ENCODE data around the gene BCAS3.

GRCh38 chr17:60659156-60659555 lies 18.5 kb upstream of the BCAS3 start:
- TF ChIP-seq CTCF (conservative IDR thresholded peaks at IDR 0.05) = no peak
- no peak for TF ChIP-seq ZFX (IDR thresholded peaks at IDR 0.05)

All from C4-2B (cell line).